ENCODE results near the gene PLA2G15.

Gene PLA2G15

DNA sequence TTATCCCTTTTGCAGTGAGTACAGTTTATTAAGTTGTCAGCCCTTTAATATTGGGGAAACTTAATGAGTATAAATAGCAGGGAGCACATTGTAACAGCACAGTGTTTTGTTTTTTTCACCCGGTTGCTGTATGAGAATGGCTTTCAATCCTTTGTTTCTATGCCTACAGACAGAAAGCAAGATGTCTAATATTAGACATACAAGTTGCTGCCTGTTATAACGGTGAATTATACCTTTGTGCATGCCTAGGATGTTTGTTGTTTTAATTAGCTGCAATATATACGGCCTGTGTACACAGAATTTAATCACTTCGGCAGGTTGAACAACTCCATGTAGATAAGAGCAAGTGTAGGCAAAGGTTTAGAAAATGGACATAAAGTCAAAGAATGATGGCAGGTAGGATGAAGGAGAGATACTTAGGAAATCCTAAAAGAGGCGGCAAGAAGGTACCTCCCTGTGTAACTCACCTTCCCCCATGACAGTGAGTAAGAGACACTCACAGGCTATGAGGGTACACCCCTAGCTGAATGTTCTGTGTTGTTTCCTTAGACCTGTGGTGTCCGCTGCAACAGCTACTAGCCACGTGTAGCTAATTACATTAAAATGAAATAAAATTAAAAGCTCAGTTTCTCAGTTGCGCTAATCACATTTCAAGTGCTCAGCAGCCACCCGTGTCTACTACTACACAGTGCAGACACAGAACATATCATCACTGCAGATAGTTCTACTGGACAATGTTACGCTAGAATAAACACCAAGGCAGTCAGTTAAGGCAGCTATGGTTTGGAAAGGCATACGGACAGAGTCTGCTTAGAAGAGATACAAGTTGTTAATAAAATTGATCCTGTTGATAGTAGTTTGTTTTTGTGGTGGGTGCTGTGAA is 54.6 kb downstream of the PLA2G15 start:
- DNase-seq = no peak

DNA sequence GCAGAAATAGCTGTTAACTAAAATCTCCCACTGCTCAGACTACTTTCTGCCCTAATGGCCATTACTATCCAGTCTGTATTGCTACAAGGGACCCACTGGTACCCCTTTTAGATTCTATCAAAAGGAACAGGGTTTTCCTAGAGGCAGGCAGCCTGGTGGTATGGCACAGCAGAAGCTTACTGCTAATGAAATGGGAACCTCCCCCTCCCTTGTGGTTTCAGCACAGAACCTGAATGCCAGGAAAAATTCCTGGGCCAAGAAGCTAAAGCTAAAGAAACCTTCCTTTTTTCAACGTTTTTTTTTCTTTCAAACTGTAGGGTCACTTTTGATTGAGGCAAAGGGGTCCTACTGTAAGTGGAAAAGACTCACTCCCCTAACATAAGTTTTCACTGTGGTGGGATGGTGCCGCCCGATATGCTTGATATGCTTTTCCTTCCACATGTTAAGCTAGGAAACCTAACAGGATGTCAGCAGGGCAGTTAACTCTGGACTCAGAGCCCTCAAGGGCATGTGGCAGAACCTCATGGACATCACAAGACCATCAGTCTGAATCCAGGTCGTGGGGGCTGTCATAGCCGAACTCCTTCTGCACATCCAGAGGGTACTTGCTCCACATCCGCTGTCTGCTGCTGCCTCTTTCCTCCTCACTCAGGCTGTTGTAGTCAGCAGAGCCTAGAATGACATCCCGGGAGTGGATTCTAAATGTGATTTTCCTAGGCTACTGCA is 55.7 kb downstream of the PLA2G15 start:
- DNase-seq = no peak

DNA sequence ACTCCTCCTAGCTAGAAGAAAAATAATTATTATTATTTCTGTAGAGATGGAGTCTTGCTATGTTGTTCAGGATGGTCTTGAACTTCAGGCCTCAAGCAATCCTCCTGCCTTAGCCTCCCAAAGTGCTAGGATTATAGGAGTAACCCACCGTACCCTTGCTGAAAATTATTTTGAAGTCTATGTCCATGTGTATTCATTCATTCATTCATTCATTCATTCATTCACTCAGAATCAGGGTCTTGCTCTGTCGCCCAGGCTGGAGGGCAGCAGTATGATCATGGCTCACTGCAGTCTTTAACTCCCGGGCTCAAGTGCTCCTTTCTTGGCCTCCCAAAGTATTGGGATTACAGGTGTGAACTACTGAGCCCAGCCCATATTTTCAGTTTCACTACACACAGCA is 61.5 kb downstream of the PLA2G15 start:
- no peak for DNase-seq

DNA sequence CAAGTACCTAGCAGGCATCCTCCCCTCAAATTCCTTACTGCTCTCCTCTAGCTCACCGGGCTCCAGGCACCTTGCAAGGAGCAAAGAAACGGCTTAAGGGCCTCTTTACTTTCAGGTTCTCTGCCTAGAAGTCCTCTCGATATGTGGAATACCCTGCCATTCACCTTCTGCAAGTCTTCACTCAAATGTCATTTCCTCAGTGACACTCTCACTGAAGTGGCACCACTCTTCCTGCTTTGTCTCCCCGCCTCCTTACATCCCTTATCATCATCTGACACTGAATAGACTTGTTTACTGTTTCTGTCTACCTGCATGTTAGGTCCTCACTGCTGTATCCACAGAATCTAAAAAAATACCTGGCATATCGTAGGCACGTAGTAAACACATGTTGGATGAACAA is 64.6 kb downstream of the PLA2G15 start:
- no peak for DNase-seq

DNA sequence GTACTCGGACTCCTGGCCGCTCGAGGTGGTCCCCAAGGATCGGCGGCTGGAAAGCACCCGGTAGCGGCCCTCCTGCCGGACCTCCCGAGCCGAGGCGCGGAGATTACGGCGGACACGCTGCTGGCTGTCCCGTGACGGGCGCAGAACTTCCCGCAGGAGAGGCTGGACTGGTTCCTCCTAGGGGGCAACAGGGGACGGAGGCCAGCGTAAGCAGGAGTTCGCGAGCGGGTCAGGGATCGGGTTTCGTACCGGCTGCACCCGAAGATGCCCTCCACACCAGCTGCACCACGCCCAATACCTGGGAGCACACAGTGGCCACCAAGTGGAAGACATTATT is 65.2 kb downstream of the PLA2G15 start:
- no peak for DNase-seq
